ENCODE measurements around the gene GMPR. TPM values are rescaled to one million over a fixed set of nuclear protein-coding genes. Genes with fewer than 3 reads are reported as not detected.
A peak's percentile ranks its signal among the peaks of the same experiment; 100 is the strongest.

Gene GMPR
- total and polyA plus RNA-seq, 8 donors, result 4.5 to 25.9 (median 7.0) TPM

DNA sequence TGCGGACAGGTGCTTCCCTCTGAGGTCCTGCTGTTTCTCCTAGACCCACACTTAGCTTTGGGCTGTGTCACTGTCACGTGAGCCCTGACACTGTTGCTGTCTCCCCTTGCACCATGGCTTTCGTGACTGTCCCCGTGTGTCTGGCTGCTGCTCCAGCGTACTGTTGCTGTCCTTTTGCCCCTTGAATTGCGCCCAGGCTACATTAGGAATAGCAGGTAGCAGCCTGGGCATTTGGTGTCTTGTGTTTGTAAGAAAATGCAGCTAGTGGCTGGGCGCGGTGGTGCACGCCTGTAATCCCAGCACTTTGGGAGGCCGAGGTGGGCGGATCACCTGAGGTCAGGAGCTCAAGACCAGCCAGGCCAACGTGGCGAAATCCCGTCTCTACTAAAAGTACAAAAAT, 46.1 kb downstream of the GMPR start:
- Histone ChIP-seq H3K36me3 (no peaks in the 10 kb centered on the region), H3K4me3 (no peak overlapping the region), H3K9me3 (no peaks in the 10 kb centered on the region), H3K27me3 (no peaks in the 10 kb centered on the region), H3K27ac (no peak overlapping the region), H3K4me1 (no peaks in the 10 kb centered on the region)
- intact Hi-C loops (cut with DNase I), result no loop called here
- TF ChIP-seq, protein P1, sequence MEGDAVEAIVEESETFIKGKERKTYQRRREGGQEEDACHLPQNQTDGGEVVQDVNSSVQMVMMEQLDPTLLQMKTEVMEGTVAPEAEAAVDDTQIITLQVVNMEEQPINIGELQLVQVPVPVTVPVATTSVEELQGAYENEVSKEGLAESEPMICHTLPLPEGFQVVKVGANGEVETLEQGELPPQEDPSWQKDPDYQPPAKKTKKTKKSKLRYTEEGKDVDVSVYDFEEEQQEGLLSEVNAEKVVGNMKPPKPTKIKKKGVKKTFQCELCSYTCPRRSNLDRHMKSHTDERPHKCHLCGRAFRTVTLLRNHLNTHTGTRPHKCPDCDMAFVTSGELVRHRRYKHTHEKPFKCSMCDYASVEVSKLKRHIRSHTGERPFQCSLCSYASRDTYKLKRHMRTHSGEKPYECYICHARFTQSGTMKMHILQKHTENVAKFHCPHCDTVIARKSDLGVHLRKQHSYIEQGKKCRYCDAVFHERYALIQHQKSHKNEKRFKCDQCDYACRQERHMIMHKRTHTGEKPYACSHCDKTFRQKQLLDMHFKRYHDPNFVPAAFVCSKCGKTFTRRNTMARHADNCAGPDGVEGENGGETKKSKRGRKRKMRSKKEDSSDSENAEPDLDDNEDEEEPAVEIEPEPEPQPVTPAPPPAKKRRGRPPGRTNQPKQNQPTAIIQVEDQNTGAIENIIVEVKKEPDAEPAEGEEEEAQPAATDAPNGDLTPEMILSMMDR (IDR thresholded peaks at IDR 0.05), result no peak
- FAIRE-seq, result no peak
- DNase-seq, result no peak
- 92 to 93% methylated on average over 14 of the region's 14 CpGs for WGBS, 2 donors
- no peak for ATAC-seq

DNA sequence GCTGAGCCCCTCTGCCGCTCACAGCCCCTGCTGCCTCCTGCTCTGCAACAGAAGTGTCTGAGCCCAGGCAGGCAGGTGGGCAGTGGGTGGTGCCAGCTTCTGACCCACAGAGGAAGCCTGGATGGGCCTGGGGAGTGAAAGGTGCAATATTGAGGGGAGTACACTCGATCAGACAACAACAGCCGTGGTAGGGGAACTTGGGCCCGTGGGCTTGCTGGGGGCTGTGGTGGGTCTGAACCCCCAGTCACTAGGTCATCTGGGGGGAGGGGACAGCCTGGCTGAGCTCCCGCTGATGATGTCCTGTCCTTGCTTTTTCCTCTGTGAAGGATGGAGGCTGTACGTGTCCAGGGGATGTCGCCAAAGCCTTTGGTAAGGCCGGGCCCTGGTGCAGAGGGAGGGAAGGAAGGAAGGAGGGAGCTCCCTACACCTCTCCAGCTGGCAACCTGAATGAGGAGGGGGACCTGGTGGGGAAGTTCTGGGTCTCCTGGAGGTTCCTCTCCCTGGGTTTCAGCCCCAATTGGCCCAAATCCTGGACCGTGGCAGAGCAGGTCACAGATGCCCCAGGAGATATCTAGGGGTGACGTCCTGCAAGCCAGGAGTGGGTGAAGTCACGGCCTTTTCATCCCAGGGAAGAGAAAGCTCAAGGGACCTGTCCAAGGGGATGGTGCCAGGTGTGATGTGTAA, 47.2 kb downstream of the GMPR start:
- 86% methylated on average over 9 to 11 of the region's 11 CpGs for WGBS, 2 donors
- no peak for DNase-seq
- intact Hi-C loops (cut with DNase I), result no loop called here

DNA sequence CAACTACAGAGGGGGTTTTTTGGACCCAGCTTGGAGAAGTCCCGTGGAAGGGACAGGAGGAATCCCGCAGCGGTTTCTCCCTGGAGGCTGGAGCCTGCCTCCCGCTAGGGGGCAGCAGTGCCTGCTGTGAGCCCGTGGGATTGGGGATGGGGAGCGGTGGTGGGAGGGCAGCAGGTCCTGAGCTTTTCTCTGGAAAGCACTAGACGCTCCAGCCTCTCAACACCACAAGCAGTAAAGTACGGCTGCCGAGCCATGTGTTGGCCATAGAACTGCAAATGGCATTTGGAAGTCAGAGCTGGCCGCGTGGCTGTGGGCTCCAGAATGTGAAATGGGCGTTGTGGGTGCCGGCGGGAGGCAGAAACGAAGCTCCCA, 47.8 kb downstream of the GMPR start:
- no peak for FAIRE-seq
- Histone ChIP-seq H3K36me3 (no peaks in the 10 kb centered on the region), H3K4me1 (no peaks in the 10 kb centered on the region), H3K27me3 (no peaks in the 10 kb centered on the region), H3K9me3 (no peaks in the 10 kb centered on the region), H3K27ac (no peak overlapping the region), H3K4me3 (no peak overlapping the region)
- no peak for DNase-seq
- peak in 2 of 4 donors; percentile 53 to 59 for ATAC-seq
- intact Hi-C loops (cut with DNase I), result no loop called here
- TF ChIP-seq, protein P1 (IDR thresholded peaks at IDR 0.05), result peak in 3 of 4 donors; percentile 8 to 24 (median 24)
- WGBS, 2 donors, result 63 to 76% methylated on average over 15 of the region's 15 CpGs

More for the DNA sequence above, 47.2 kb downstream of the GMPR start:
- Histone ChIP-seq H3K27ac (no peak overlapping the region), H3K4me3 (no peak overlapping the region), H3K36me3 (no peaks in the 10 kb centered on the region), H3K27me3 (no peaks in the 10 kb centered on the region), H3K4me1 (no peaks in the 10 kb centered on the region), H3K9me3 (no peaks in the 10 kb centered on the region)
- no peak for ATAC-seq
- TF ChIP-seq, protein P1 (IDR thresholded peaks at IDR 0.05), result no peak
- FAIRE-seq, result no peak

DNA sequence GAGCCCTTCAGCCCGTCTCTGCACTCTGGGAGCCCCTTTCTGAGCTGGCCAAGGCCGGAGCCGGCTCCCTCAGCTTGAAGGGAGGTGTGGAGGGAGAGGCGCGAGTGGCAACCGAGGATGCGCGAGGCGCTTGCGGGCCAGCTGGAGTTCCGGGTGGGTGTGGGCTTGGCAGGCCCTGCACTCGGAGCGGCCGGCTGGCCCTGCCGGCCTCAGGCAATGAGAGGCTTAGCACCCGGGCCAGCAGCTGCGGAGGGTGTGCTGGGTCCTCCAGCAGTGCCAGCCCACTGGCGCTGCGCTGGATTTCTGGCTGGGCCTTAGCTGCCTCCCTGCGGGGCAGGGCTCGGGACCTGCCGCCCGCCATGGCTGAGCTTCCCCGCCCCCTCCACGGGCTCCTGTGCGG, 49.8 kb downstream of the GMPR start:
- no peak overlapping the region for H3K27ac ChIP-seq
- H3K4me1 ChIP-seq, result no peaks in the 10 kb centered on the region
- H3K36me3 ChIP-seq, result no peaks in the 10 kb centered on the region
- DNase-seq (peak in 1 of 6 donors; percentile 50), FAIRE-seq (no peak), ATAC-seq (no peak)
- no peaks in the 10 kb centered on the region for H3K27me3 ChIP-seq
- no peak overlapping the region for H3K4me3 ChIP-seq
- intact Hi-C loops (cut with DNase I), result no loop called here
- TF ChIP-seq, protein P1 (IDR thresholded peaks at IDR 0.05), result no peak
- no peaks in the 10 kb centered on the region for H3K9me3 ChIP-seq
- 95 to 97% methylated on average over 24 to 26 of the region's 26 CpGs for WGBS, 2 donors

DNA sequence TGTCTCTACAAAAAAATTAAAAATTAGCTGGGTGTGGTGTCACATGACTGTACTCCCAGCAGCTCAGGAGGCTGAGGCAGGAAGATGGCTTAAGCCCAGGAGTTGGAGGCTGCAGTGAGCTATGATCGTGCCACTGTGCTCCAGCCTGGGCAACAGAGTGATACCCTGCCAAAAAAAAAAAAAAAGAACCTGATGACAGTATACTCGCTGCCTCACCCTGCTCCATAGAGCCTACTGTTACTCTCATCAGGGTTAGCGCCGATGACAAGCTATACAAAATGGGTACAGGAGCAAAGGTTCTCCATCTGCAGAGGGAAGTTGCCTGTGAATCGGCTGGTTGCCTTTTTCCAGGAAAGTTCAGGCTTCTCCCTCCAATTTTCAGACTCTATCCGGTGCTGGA, 53.4 kb downstream of the GMPR start:
- Histone ChIP-seq H3K27me3 (no peaks in the 10 kb centered on the region), H3K27ac (no peak overlapping the region), H3K9me3 (no peaks in the 10 kb centered on the region), H3K4me1 (no peaks in the 10 kb centered on the region), H3K36me3 (no peaks in the 10 kb centered on the region), H3K4me3 (no peak overlapping the region)
- no peak for ATAC-seq
- FAIRE-seq, result no peak
- WGBS, 2 donors, result 81 to 84% methylated on average over 6 of the region's 6 CpGs
- intact Hi-C loops (cut with DNase I), result no loop called here
- TF ChIP-seq, protein P1 (IDR thresholded peaks at IDR 0.05), result no peak
- no peak for DNase-seq
